Tibial nerve (tissue), 4 donors: ENCODE results near the gene THRAP3. TPM values are rescaled to one million over a fixed set of nuclear protein-coding genes. Genes with fewer than 3 reads are reported as not detected.

Experiments used
- DNase-seq, 2 donors: peaks; one replicate each; pipeline ENCODE4 v3.0.0-alpha.2; 2019; ENCODE audit warnings: low spot score in 2 of 2
- H3K27ac ChIP-seq, 4 donors: fragments of 200-600 bp; sonication (generic) in 3 of 4; one replicate each; pipeline ENCODE4 v1.5.1; 2017 to 2019; ENCODE audit warnings: mild to moderate bottlenecking in 1 of 4
- H3K27me3 ChIP-seq, 2 donors: fragments of 200-600 bp; sonication (generic) in 1 of 2; one replicate each; pipeline versions ENCODE4 v1.5.1 to v1.6.0; 2017 to 2019
- H3K36me3 ChIP-seq, 3 donors: fragments of 200-600 bp; sonication (generic); one replicate each; pipeline ENCODE4 v1.5.1; 2018 to 2019
- H3K4me1 ChIP-seq, 4 donors: fragments of 200-600 bp; sonication (generic) in 3 of 4; one replicate each; pipeline ENCODE4 v1.5.1; 2017 to 2019
- H3K4me3 ChIP-seq, 4 donors: fragments of 200-600 bp; sonication (generic) in 3 of 4; one replicate each; pipeline ENCODE4 v1.5.1; 2017 to 2019; ENCODE audit warnings: mild to moderate bottlenecking in 1 of 4, moderate library complexity in 1 of 4
- H3K9me3 ChIP-seq, 4 donors: fragments of 200-600 bp; sonication (generic) in 3 of 4; one replicate each; pipeline ENCODE4 v1.5.1; 2017 to 2019
- CTCF ChIP-seq, 5 experiments: fragments of 200-600 bp in 3 of 5; fragments of 450-650 bp in 2 of 5; sonication (generic) in 3 of 5; IDR thresholded peaks; one replicate each; pipeline ENCODE4 v1.5.1; 2016 to 2019; ENCODE audit warnings: antibody characterized with exemption in 5 of 5, mild to moderate bottlenecking in 3 of 5, moderate library complexity in 2 of 5
- EP300 ChIP-seq, 2 donors: sonication (generic); formaldehyde crosslinking; IDR thresholded peaks; one replicate each; pipeline ENCODE4 v1.6.1; 2017; ENCODE audit warnings: antibody characterized with exemption in 2 of 2, mild to moderate bottlenecking in 1 of 2
- POLR2A ChIP-seq, 2 donors: fragments of 450-650 bp; IDR thresholded peaks; one replicate each; pipeline ENCODE4 v1.6.1; 2017; ENCODE audit warnings: antibody characterized with exemption in 2 of 2, mild to moderate bottlenecking in 2 of 2, moderate library complexity in 2 of 2
- WGBS, 2 donors: methylation state at CpG; one replicate each; pipeline ENCODE4 v1.1.5; 2018; 5-methylcytosine and 5-hydroxymethylcytosine counted together
- total RNA-seq, 4 donors: library from RNA; depleted of rRNA; stranded (reverse); fragments of >200 nt; gene quantifications; one replicate each; pipeline ENCODE4 v1.1.0, GENCODE V29; 2016

The THRAP3 gene
- total RNA-seq, 4 donors from 2014 or later: 89.2 to 114 (median 97.0) TPM

GRCh38 chr1:36279789-36280296 lies 55.6 kb downstream of the THRAP3 start:
- peaks cover 0 to 43% (median 11%) of the 10 kb centered on the region in 4 donors for H3K4me1 ChIP-seq

GRCh38 chr1:36284061-36284460 lies 59.8 kb downstream of the THRAP3 start:
- DNase-seq: no peak
- H3K36me3 ChIP-seq: peaks cover 6 to 56% (median 15%) of the 10 kb centered on the region in 3 donors

More at GRCh38 chr1:36279789-36280296, 55.6 kb downstream of the THRAP3 start:
- Histone ChIP-seq H3K36me3 (peaks cover 0 to 25% (median 3%) of the 10 kb centered on the region in 3 donors), H3K27me3 (no peaks in the 10 kb centered on the region), H3K4me3 (no peak overlapping the region), H3K27ac (peak overlapping the region in 2 of 4 donors; percentile 5 to 19), H3K9me3 (no peaks in the 10 kb centered on the region)
- no peak for TF ChIP-seq CTCF (IDR thresholded peaks at IDR 0.05)
- TF ChIP-seq POLR2A (IDR thresholded peaks at IDR 0.05): no peak
- no peak for TF ChIP-seq EP300 (IDR thresholded peaks at IDR 0.05)
- DNase-seq: no peak
- WGBS, 2 donors: 80 to 85% methylated on average over 7 of the region's 7 CpGs

GRCh38 chr1:36284517-36284916 lies 60.3 kb downstream of the THRAP3 start:
- Histone ChIP-seq H3K27me3 (no peaks in the 10 kb centered on the region), H3K4me3 (no peak overlapping the region), H3K9me3 (no peaks in the 10 kb centered on the region), H3K4me1 (peaks cover 0 to 47% (median 8%) of the 10 kb centered on the region in 4 donors), H3K27ac (peak overlapping the region in 2 of 4 donors; percentile 26 to 36), H3K36me3 (peaks cover 6 to 61% (median 18%) of the 10 kb centered on the region in 3 donors)
- no peak for TF ChIP-seq CTCF (IDR thresholded peaks at IDR 0.05)
- WGBS, 2 donors: 60 to 69% methylated on average over 1 of the region's 1 CpG
- DNase-seq: no peak

More at GRCh38 chr1:36284061-36284460, 59.8 kb downstream of the THRAP3 start:
- Histone ChIP-seq H3K27me3 (no peaks in the 10 kb centered on the region), H3K9me3 (no peaks in the 10 kb centered on the region), H3K4me3 (no peak overlapping the region), H3K4me1 (peaks cover 0 to 51% (median 11%) of the 10 kb centered on the region in 4 donors), H3K27ac (peak overlapping the region in 1 of 4 donors; percentile 36)
- TF ChIP-seq EP300 (IDR thresholded peaks at IDR 0.05) (no peak), CTCF (IDR thresholded peaks at IDR 0.05) (no peak), POLR2A (IDR thresholded peaks at IDR 0.05) (no peak)
- 22 to 36% methylated on average over 1 of the region's 1 CpG for WGBS, 2 donors

GRCh38 chr1:36285443-36286101 lies 61.3 kb downstream of the THRAP3 start:
- peaks cover 6 to 71% (median 24%) of the 10 kb centered on the region in 3 donors for H3K36me3 ChIP-seq
- no peaks in the 10 kb centered on the region for H3K27me3 ChIP-seq
- TF ChIP-seq CTCF (IDR thresholded peaks at IDR 0.05): peak; percentile 57 to 87 (median 67)
- TF ChIP-seq EP300 (IDR thresholded peaks at IDR 0.05): no peak
- no peak for TF ChIP-seq POLR2A (IDR thresholded peaks at IDR 0.05)
- no peak overlapping the region for H3K4me3 ChIP-seq
- DNase-seq: peak; percentile 49 to 94
- no peaks in the 10 kb centered on the region for H3K9me3 ChIP-seq
- H3K27ac ChIP-seq: peak overlapping the region in 3 of 4 donors; percentile 2 to 60 (median 54)
- H3K4me1 ChIP-seq: peaks cover 0 to 39% (median 6%) of the 10 kb centered on the region in 4 donors
- 40 to 45% methylated on average over 7 of the region's 7 CpGs for WGBS, 2 donors

GRCh38 chr1:36286802-36287201 lies 62.6 kb downstream of the THRAP3 start:
- TF ChIP-seq CTCF (IDR thresholded peaks at IDR 0.05) (no peak), POLR2A (IDR thresholded peaks at IDR 0.05) (no peak), EP300 (IDR thresholded peaks at IDR 0.05) (no peak)
- 83 to 96% methylated on average over 13 of the region's 13 CpGs for WGBS, 2 donors
- H3K27me3 ChIP-seq: no peaks in the 10 kb centered on the region
- no peaks in the 10 kb centered on the region for H3K9me3 ChIP-seq
- H3K27ac ChIP-seq: no peak overlapping the region
- H3K4me1 ChIP-seq: peaks cover 0 to 37% (median 6%) of the 10 kb centered on the region in 4 donors
- peaks cover 6 to 82% (median 28%) of the 10 kb centered on the region in 3 donors for H3K36me3 ChIP-seq
- H3K4me3 ChIP-seq: no peak overlapping the region
- no peak for DNase-seq
